SK-N-SH treated with all-trans-retinoic acid at 6 μM for 48 hours (cell line): ENCODE measurements around the gene GBX1.

Source experiments
- PPARA ChIP-seq: fragments of 250-450 bp; sonication (Bioruptor Pico); IDR thresholded peaks from 2 replicates; pipeline ENCODE4 v1.5.0; 2020; ENCODE audit warnings: mild to moderate bottlenecking, borderline replicate concordance
- SNAI2 ChIP-seq: fragments of 250-450 bp; sonication (Bioruptor Pico); IDR thresholded peaks from 2 replicates; pipeline ENCODE4 v1.5.0; 2020; ENCODE audit warnings: mild to moderate bottlenecking, moderate library complexity
- TOX ChIP-seq: fragments of 250-450 bp; sonication (Bioruptor Pico); IDR thresholded peaks from 2 replicates; pipeline ENCODE4 v1.8.0; 2021; ENCODE audit warnings: mild to moderate bottlenecking, moderate library complexity, borderline replicate concordance
- ZNF565 ChIP-seq: fragments of 450-650 bp; formaldehyde crosslinking; conservative IDR thresholded peaks from 2 replicates; pipeline ENCODE4 v1.5.0; 2020; ENCODE audit warnings: low read depth, mild to moderate bottlenecking, moderate library complexity
- ZNF70 ChIP-seq: fragments of 450-650 bp; formaldehyde crosslinking; IDR thresholded peaks from 2 replicates; pipeline ENCODE4 v1.5.0; 2020; ENCODE audit warnings: mild to moderate bottlenecking, moderate library complexity

- TF ChIP-seq ZNF565 (CRISPR knock-in tag) = no peak
- TF ChIP-seq SNAI2 = no peak
- no peak for TF ChIP-seq PPARA (CRISPR knock-in tag)
- no peak for TF ChIP-seq TOX (CRISPR knock-in tag)
- TF ChIP-seq ZNF70 (CRISPR knock-in tag) = no peak
These were observed 64.5 kb downstream of the GBX1 start for GRCh38 chr7:151102991-151103390.
